GM19023 (cell line): ENCODE results near the gene G6PC3.
"Not testable (repeated sequence)": the region's sequence is repeated elsewhere in the genome, so short reads cannot be mapped to it uniquely, and the experiment has no call there.

Experiments used
- ATAC-seq: cut with Tn5 transposase; IDR thresholded peaks from one replicate; pipeline ENCODE4 v1.9.1; 2021; ENCODE audit warnings: mild to moderate bottlenecking, moderate library complexity; ENCODE audit not compliant: unreplicated experiment

Gene G6PC3

GRCh38 chr17:44105483-44105882 lies 34.9 kb downstream of the G6PC3 start:
- no peak for ATAC-seq

GRCh38 chr17:44105941-44106340 lies 35.4 kb downstream of the G6PC3 start:
- ATAC-seq, result no peak

- no peak for ATAC-seq
Measured at GRCh38 chr17:44106801-44107200, 36.3 kb downstream of the G6PC3 start.

- no peak for ATAC-seq
Measured at GRCh38 chr17:44108440-44109311, 38.1 kb downstream of the G6PC3 start.

- ATAC-seq, result no peak
Measured at GRCh38 chr17:44109312-44109630, 38.7 kb downstream of the G6PC3 start.

GRCh38 chr17:44110011-44110686 lies 39.6 kb downstream of the G6PC3 start:
- no peak for ATAC-seq

- no peak for ATAC-seq
Measured at GRCh38 chr17:44110823-44111633, 40.5 kb downstream of the G6PC3 start.

- ATAC-seq, result no peak
Measured at GRCh38 chr17:44111777-44112176, 41.2 kb downstream of the G6PC3 start.

GRCh38 chr17:44112284-44113280 lies 42.0 kb downstream of the G6PC3 start:
- no peak for ATAC-seq

- no peak for ATAC-seq
Measured at GRCh38 chr17:44113382-44113781, 42.8 kb downstream of the G6PC3 start.

GRCh38 chr17:44113868-44114840 lies 43.6 kb downstream of the G6PC3 start:
- no peak for ATAC-seq

GRCh38 chr17:44115585-44116415 lies 45.3 kb downstream of the G6PC3 start:
- ATAC-seq, result no peak

GRCh38 chr17:44117351-44117750 lies 46.8 kb downstream of the G6PC3 start:
- no peak for ATAC-seq

- ATAC-seq, result no peak
Measured at GRCh38 chr17:44118427-44119050, 48.0 kb downstream of the G6PC3 start.

- ATAC-seq, result no peak
Measured at GRCh38 chr17:44119062-44119461, 48.5 kb downstream of the G6PC3 start.

GRCh38 chr17:44119798-44120197 lies 49.3 kb downstream of the G6PC3 start:
- no peak for ATAC-seq

GRCh38 chr17:44120281-44120680 lies 49.7 kb downstream of the G6PC3 start:
- not testable (repeated sequence) for ATAC-seq
